ENCODE data around the gene SALL1. TPM values are rescaled to one million over a fixed set of nuclear protein-coding genes. Genes with fewer than 3 reads are reported as not detected.

The SALL1 gene
- total RNA-seq, 4 donors from 2014 or later = 0.08 TPM; not detected in 2

- H3K4me1 ChIP-seq = no peaks in the 10 kb centered on the region
- H3K27me3 ChIP-seq = peaks cover 26% of the 10 kb centered on the region
- H3K4me3 ChIP-seq = no peak overlapping the region
- H3K27ac ChIP-seq = no peak overlapping the region
- no peak for DNase-seq (ENCODE audit: low spot score in 2 of 2)
- 79% methylated on average over 6 of the region's 6 CpGs for WGBS
- TF ChIP-seq EP300 (IDR thresholded peaks at IDR 0.05) = no peak
- TF ChIP-seq, protein P1, sequence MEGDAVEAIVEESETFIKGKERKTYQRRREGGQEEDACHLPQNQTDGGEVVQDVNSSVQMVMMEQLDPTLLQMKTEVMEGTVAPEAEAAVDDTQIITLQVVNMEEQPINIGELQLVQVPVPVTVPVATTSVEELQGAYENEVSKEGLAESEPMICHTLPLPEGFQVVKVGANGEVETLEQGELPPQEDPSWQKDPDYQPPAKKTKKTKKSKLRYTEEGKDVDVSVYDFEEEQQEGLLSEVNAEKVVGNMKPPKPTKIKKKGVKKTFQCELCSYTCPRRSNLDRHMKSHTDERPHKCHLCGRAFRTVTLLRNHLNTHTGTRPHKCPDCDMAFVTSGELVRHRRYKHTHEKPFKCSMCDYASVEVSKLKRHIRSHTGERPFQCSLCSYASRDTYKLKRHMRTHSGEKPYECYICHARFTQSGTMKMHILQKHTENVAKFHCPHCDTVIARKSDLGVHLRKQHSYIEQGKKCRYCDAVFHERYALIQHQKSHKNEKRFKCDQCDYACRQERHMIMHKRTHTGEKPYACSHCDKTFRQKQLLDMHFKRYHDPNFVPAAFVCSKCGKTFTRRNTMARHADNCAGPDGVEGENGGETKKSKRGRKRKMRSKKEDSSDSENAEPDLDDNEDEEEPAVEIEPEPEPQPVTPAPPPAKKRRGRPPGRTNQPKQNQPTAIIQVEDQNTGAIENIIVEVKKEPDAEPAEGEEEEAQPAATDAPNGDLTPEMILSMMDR (IDR thresholded peaks at IDR 0.05) = no peak
- H3K36me3 ChIP-seq = no peaks in the 10 kb centered on the region
- H3K9me3 ChIP-seq = no peaks in the 10 kb centered on the region
Observed at GRCh38 chr16:51163894-51164566, 13.0 kb upstream of the SALL1 start.

DNA sequence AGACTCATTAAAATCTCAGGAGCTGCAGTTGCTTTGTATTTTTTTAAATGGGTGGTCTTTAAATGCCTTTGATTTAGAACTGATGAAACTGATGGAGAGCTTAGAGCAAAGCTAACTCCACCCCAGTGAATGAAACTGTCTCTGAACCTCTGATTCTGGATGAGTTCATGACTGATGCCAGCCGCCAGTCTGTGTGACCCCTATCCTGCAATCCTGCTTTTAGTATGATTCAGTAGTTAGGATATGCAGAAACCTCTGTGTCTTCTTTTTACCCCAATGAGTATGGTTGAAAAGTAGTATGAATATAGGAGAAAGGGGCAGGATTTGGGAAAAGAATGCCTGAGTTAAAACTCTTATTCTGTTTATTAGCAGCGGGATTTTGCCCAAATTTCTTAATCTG, 12.3 kb upstream of the SALL1 start:
- TF ChIP-seq EP300 (IDR thresholded peaks at IDR 0.05) (no peak), POLR2AphosphoS5 (IDR thresholded peaks at IDR 0.05) (no peak)
- TF ChIP-seq, protein P1 (IDR thresholded peaks at IDR 0.05) = no peak
- WGBS = 85% methylated on average over 2 of the region's 2 CpGs
- DNase-seq (ENCODE audit: low spot score in 2 of 2) = no peak

GRCh38 chr16:51161440-51162195, 10.5 kb upstream of the SALL1 start:
- no peaks in the 10 kb centered on the region for H3K4me1 ChIP-seq
- DNase-seq (ENCODE audit: low spot score in 2 of 2) = no peak
- H3K27ac ChIP-seq = no peak overlapping the region
- WGBS = 46% methylated on average over 2 of the region's 2 CpGs
- no peaks in the 10 kb centered on the region for H3K36me3 ChIP-seq
- TF ChIP-seq EP300 (IDR thresholded peaks at IDR 0.05) (no peak), POLR2AphosphoS5 (IDR thresholded peaks at IDR 0.05) (no peak), POLR2A (IDR thresholded peaks at IDR 0.05) (no peak)
- TF ChIP-seq, protein P1 (IDR thresholded peaks at IDR 0.05) = no peak
- H3K4me3 ChIP-seq = no peak overlapping the region
- peaks cover 40% of the 10 kb centered on the region for H3K27me3 ChIP-seq
- no peaks in the 10 kb centered on the region for H3K9me3 ChIP-seq

More for the DNA sequence above, 12.3 kb upstream of the SALL1 start:
- Histone ChIP-seq H3K36me3 (no peaks in the 10 kb centered on the region), H3K27me3 (peaks cover 23% of the 10 kb centered on the region), H3K27ac (no peak overlapping the region), H3K9me3 (no peaks in the 10 kb centered on the region), H3K4me3 (no peak overlapping the region), H3K4me1 (no peaks in the 10 kb centered on the region)

- Histone ChIP-seq H3K27me3 (peaks cover 52% of the 10 kb centered on the region), H3K36me3 (no peaks in the 10 kb centered on the region)
- WGBS = 44% methylated on average over 6 of the region's 6 CpGs
Observed at GRCh38 chr16:51159865-51160264, 8.8 kb upstream of the SALL1 start.

GRCh38 chr16:51159296-51159695, 8.2 kb upstream of the SALL1 start:
- WGBS = 84% methylated on average over 3 of the region's 3 CpGs
- Histone ChIP-seq H3K36me3 (no peaks in the 10 kb centered on the region), H3K4me1 (peaks cover 18% of the 10 kb centered on the region), H3K27ac (no peak overlapping the region), H3K4me3 (no peak overlapping the region), H3K27me3 (peaks cover 58% of the 10 kb centered on the region), H3K9me3 (no peaks in the 10 kb centered on the region)
- TF ChIP-seq EP300 (IDR thresholded peaks at IDR 0.05) (no peak), POLR2AphosphoS5 (IDR thresholded peaks at IDR 0.05) (no peak), POLR2A (IDR thresholded peaks at IDR 0.05) (no peak)
- TF ChIP-seq, protein P1 (IDR thresholded peaks at IDR 0.05) = no peak
- no peak for DNase-seq (ENCODE audit: low spot score in 2 of 2)

More at GRCh38 chr16:51159865-51160264, 8.8 kb upstream of the SALL1 start:
- TF ChIP-seq EP300 (IDR thresholded peaks at IDR 0.05) (no peak), POLR2A (IDR thresholded peaks at IDR 0.05) (no peak), POLR2AphosphoS5 (IDR thresholded peaks at IDR 0.05) (no peak)
- TF ChIP-seq, protein P1 (IDR thresholded peaks at IDR 0.05) = no peak
- no peak overlapping the region for H3K4me3 ChIP-seq
- H3K4me1 ChIP-seq = peaks cover 15% of the 10 kb centered on the region
- no peak for DNase-seq (ENCODE audit: low spot score in 2 of 2)
- H3K9me3 ChIP-seq = no peaks in the 10 kb centered on the region
- no peak overlapping the region for H3K27ac ChIP-seq

Measured in suprapubic skin (tissue), 4 donors.